Heart left ventricle (tissue), 16 donors: Measurements from ENCODE around the gene MAGI1. TPM values are rescaled to one million over a fixed set of nuclear protein-coding genes. Genes with fewer than 3 reads are reported as not detected.

Experiments used
- ATAC-seq, 4 donors: fragments of 200-7000 bp; cut with Tn5 transposase; one replicate each; pipeline ENCODE4 v1.9.1; 2020 to 2022; ENCODE audit warnings: moderate library complexity in 4 of 4, mild to moderate bottlenecking in 3 of 4, moderate number of reproducible peaks in 1 of 4
- DNase-seq, 5 donors: peaks; one replicate each; pipeline ENCODE4 v3.0.0-alpha.2; 2020
- H3K27ac ChIP-seq, 12 donors: fragments of 200-600 bp; sonication (generic) in 4 of 12; one replicate each; pipeline versions ENCODE4 v1.5.0 to v1.8.0; 2016 to 2022; ENCODE audit warnings: mild to moderate bottlenecking in 2 of 12
- H3K27me3 ChIP-seq, 9 donors: fragments of 200-600 bp; sonication (generic) in 2 of 9; one replicate each; pipeline versions ENCODE4 v1.5.1 to v1.8.0; 2016 to 2022; ENCODE audit warnings: mild to moderate bottlenecking in 3 of 9
- H3K36me3 ChIP-seq, 9 donors: fragments of 200-600 bp; sonication (generic) in 2 of 9; one replicate each; pipeline versions ENCODE4 v1.5.0 to v1.8.0; 2018 to 2022; ENCODE audit warnings: mild to moderate bottlenecking in 2 of 9
- H3K4me1 ChIP-seq, 12 donors: fragments of 200-600 bp; sonication (generic) in 4 of 12; one replicate each; pipeline versions ENCODE4 v1.5.0 to v1.8.0; 2016 to 2022; ENCODE audit warnings: mild to moderate bottlenecking in 3 of 12
- H3K4me3 ChIP-seq, 12 donors: fragments of 200-600 bp; sonication (generic) in 4 of 12; one replicate each; pipeline versions ENCODE4 v1.5.0 to v1.8.0; 2017 to 2022; ENCODE audit warnings: mild to moderate bottlenecking in 9 of 12, moderate library complexity in 4 of 12
- H3K9me3 ChIP-seq, 12 donors: fragments of 200-600 bp; sonication (generic) in 4 of 12; one replicate each; pipeline versions ENCODE4 v1.5.0 to v1.8.0; 2016 to 2022; ENCODE audit warnings: mild to moderate bottlenecking in 1 of 12
- POLR2A ChIP-seq, 2 donors: fragments of 450-650 bp; IDR thresholded peaks; one replicate each; pipeline ENCODE4 v1.6.1; 2017; ENCODE audit warnings: antibody characterized with exemption in 2 of 2, mild to moderate bottlenecking in 2 of 2, moderate library complexity in 2 of 2
- WGBS, 4 donors: extraction: QIAGEN DNeasy Blood & Tissue Kit in 2 of 4; methylation state at CpG; one replicate each; pipeline versions ENCODE4 v1.1.5 to v1.1.7; 2013 to 2018; 5-methylcytosine and 5-hydroxymethylcytosine counted together
- intact Hi-C, 10 donors: fragments of 100-400 bp; cut with DNase I; formaldehyde crosslinking; loops; one replicate each; pipeline versions ENCODE4 v1.11.1 to v1.14.2; 2022
- polyA plus RNA-seq, 2 donors: library from polyadenylated mRNA; stranded (reverse); fragments of 200-250 nt; gene quantifications; one replicate each; pipeline ENCODE4 v1.2.3, GENCODE V29; 2013
- total RNA-seq, 9 donors: library from RNA; depleted of rRNA in 2 of 9; stranded (reverse); fragments of >200 nt in 2 of 9; fragmentation: NEBNext Ultra II Directional in 3 of 9; extraction: Animal tissue kit (Norgen Biotek cat#: 25700) in 3 of 9; gene quantifications; one replicate each; pipeline versions ENCODE4 v1.1.0 to v1.2.4, GENCODE V29; 2016 to 2023
- TF ChIP-seq, protein P1 (sequence below), 12 donors: fragments of 200-600 bp; sonication (generic) in 4 of 12; IDR thresholded peaks; one replicate each; pipeline versions ENCODE4 v1.5.0 to v1.8.0; 2018 to 2022; ENCODE audit warnings: antibody characterized with exemption in 12 of 12, mild to moderate bottlenecking in 5 of 12
- donor health status: ischemic (EF 13 %, LVEDD 7.1; RV severe dilation, severe dysfunction).
- donor health status: healthy with polysubstance abuse.
- donor health status: DM: no; HTN: yes; CAD: no.
- donor health status: DM: no; HTN: no; CAD: no.
- donor health status: ischemic (EF 25% LVEDD 6.9; RV normal size, moderate dysfunction).
- donor health status: ischemic (EF 25% LVEDD 5.7; RV mildly dilated, moderate dysfunction).
- donor health status: healthy.
- donor health status: DM: yes; HTN: yes; CAD: no.
- donor health status: ischemic (EF 35%, LVEDD 5.7; RV mildly dilated, moderate dysfunction).
- donor health status: nonischemic (EF 11% LVEDD 7.7; RV severe dilation, severe dysfunction).
- donor health status: DM: yes; HTN: yes; CAD: no.
- donor health status: PGD.
- donor health status: ischemic (EF 29% LVEDD 5.4; RV normal size, mild dysfunction).
- donor health status: nonischemic (EF 23%, LVEDD 6.1; RV moderate dilation, normal function).

MAGI1 gene
- total and polyA plus RNA-seq, 11 donors: 18.5 to 52.1 (median 31.4) TPM

DNA sequence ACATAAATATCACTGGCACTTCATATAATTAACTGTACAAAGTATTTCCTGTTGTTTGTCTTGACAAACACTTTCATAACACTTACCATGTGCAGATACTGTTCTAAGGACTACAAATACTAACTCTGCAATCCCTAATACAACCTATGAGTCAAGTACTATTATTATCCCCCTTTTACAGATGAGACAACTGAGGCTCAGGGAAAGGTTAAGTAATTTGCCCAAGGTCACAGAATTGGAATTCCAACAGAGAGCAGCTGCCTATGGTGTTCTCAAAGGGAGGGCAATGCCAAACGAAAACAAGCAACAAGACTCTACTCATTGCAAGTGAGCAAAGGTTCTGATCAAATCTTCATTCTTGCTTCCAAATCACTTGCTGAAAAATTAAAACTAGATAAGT is 85.9 kb downstream of the MAGI1 start:
- intact Hi-C loops: loop anchor here in 5 of 10 donors (5.0 to 10.0 kb wide), 2 partner anchors 84 to 168 kb away; partner anchors contain the start of gene MAGI1 (in 4 of the 5)
- TF ChIP-seq POLR2A (IDR thresholded peaks at IDR 0.05): no peak
- TF ChIP-seq, protein P1, sequence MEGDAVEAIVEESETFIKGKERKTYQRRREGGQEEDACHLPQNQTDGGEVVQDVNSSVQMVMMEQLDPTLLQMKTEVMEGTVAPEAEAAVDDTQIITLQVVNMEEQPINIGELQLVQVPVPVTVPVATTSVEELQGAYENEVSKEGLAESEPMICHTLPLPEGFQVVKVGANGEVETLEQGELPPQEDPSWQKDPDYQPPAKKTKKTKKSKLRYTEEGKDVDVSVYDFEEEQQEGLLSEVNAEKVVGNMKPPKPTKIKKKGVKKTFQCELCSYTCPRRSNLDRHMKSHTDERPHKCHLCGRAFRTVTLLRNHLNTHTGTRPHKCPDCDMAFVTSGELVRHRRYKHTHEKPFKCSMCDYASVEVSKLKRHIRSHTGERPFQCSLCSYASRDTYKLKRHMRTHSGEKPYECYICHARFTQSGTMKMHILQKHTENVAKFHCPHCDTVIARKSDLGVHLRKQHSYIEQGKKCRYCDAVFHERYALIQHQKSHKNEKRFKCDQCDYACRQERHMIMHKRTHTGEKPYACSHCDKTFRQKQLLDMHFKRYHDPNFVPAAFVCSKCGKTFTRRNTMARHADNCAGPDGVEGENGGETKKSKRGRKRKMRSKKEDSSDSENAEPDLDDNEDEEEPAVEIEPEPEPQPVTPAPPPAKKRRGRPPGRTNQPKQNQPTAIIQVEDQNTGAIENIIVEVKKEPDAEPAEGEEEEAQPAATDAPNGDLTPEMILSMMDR (IDR thresholded peaks at IDR 0.05): no peak
- 68 to 77% (median 75%) methylated on average over 1 of the region's 1 CpG for WGBS, 4 donors
- H3K27me3 ChIP-seq: no peaks in the 10 kb centered on the region
- no peak for ATAC-seq
- DNase-seq: no peak
- H3K9me3 ChIP-seq: no peaks in the 10 kb centered on the region
- H3K27ac ChIP-seq: peak overlapping the region; percentile 29 to 81 (median 75)
- H3K4me1 ChIP-seq: peaks cover 14 to 74% (median 49%) of the 10 kb centered on the region in 12 donors
- H3K36me3 ChIP-seq: no peaks in the 10 kb centered on the region
- H3K4me3 ChIP-seq: peak overlapping the region in 1 of 12 donors; percentile 18

DNA sequence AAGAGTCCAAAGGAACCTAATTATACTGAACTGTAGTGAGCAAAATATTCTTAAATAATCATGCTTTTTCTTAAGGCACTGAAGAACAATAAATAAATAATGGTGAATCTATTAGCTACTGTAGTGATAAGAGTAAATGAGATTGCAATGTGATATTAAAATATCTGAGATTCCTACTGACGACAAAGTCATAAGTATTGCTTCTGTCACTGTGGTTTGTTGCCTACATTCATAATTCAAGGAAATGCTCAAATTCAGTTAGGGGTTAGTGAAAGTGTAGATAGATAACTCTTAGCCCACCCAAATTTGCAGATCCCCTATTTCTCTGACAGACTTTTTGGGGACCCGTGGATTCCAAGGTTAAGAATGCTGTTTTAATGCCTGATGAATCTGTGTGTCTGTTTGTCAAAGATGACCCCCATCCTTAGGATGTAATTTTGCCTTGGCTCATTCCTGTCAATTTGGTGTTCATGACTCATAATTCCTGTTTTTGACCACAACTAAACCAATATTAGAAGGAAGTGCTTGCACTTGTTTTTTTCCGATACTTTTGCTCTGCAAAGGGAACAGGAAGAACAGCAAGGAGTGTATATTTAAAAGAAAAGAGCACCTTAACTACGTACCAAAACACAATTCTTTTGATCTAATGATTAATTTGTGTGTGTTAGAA is 86.7 kb downstream of the MAGI1 start:
- DNase-seq (no peak), ATAC-seq (no peak)
- no peaks in the 10 kb centered on the region for H3K27me3 ChIP-seq
- WGBS, 4 donors: 52 to 66% (median 59%) methylated on average over 4 of the region's 4 CpGs
- intact Hi-C loops: loop anchor here in 5 of 10 donors (5.0 to 10.0 kb wide), 2 partner anchors 85 to 167 kb away; partner anchors contain the start of gene MAGI1 (in 4 of the 5)
- no peaks in the 10 kb centered on the region for H3K9me3 ChIP-seq
- H3K4me3 ChIP-seq: no peak overlapping the region
- peak overlapping the region in 10 of 12 donors; percentile 13 to 81 (median 74) for H3K27ac ChIP-seq
- H3K36me3 ChIP-seq: no peaks in the 10 kb centered on the region
- TF ChIP-seq, protein P1 (IDR thresholded peaks at IDR 0.05): no peak
- no peak for TF ChIP-seq POLR2A (IDR thresholded peaks at IDR 0.05)
- H3K4me1 ChIP-seq: peaks cover 14 to 81% (median 54%) of the 10 kb centered on the region in 12 donors

DNA sequence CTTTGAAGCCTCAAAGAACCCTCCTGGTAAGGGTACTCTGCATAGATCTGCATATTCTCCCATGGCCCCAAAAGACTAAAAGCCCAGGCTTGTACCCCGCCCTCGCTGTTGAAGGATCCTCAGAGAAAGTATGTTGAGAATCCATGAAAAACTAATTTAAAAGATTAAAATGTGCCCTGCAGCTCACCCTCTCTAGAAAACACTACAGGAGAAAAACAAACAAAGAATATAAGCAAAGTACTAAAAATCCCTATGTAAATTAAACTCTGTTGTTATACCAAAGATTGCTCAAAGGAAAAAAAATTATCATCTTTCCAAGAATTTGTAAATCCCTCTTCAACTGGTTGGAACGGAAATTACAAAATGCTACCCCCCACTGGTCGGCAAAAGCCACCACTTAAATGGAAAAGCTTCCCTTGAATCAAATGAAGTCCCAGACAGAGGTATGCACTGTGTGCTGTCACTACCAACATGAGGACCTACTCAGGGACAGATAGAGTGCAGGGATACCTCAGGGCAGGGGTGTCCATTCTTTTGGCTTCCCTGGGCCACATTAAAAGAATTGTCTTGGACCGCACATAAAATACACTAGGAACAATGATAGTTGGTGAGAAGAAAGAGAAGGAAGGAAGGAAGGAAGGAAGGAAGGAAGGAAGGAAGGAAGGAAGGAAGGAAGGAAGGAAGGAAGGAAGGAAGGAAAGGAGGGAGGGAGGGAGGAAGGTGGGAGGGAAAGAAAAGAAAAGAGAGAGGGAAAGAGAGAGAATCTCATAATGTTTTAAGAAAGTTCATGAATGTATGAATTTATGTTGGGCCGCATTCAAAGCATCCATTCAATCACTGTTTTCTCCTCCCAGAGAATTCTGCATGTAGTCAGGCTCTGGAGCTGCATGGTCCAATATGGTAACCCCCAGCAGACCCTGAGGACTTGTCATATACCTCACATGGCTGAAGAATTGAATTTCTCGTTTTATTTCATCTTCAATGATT is 88.1 kb downstream of the MAGI1 start:
- H3K36me3 ChIP-seq: no peaks in the 10 kb centered on the region
- ATAC-seq (no peak), DNase-seq (no peak)
- 79 to 88% (median 84%) methylated on average over 7 of the region's 7 CpGs for whole genome bisulfite sequencing, 4 donors
- peak overlapping the region in 3 of 12 donors; percentile 10 to 81 (median 40) for H3K27ac ChIP-seq
- no peaks in the 10 kb centered on the region for H3K9me3 ChIP-seq
- TF ChIP-seq, protein P1 (IDR thresholded peaks at IDR 0.05): no peak
- TF ChIP-seq POLR2A (IDR thresholded peaks at IDR 0.05): no peak
- H3K4me3 ChIP-seq: no peak overlapping the region
- peaks cover 16 to 90% (median 65%) of the 10 kb centered on the region in 12 donors for H3K4me1 ChIP-seq
- no peaks in the 10 kb centered on the region for H3K27me3 ChIP-seq
- intact Hi-C loops: loop anchor here in 5 of 10 donors (5.0 to 10.0 kb wide), 2 partner anchors 87 to 166 kb away; partner anchors contain the start of gene MAGI1 (in 4 of the 5)
